Smooth muscle cell of the brain vasculature (primary cell): Measurements from ENCODE around the gene ARHGEF11.
"Not testable (repeated sequence)": the region's sequence is repeated elsewhere in the genome, so short reads cannot be mapped to it uniquely, and the experiment has no call there.

Experiments used
- DNase-seq: peaks from one replicate; pipeline ENCODE4 v3.0.0-alpha.2; 2012; ENCODE audit warnings: low read depth, low spot score

ARHGEF11 gene

GRCh38 chr1:156929596-156930238, 115.8 kb downstream of the ARHGEF11 start:
- no peak for DNase-seq

DNA sequence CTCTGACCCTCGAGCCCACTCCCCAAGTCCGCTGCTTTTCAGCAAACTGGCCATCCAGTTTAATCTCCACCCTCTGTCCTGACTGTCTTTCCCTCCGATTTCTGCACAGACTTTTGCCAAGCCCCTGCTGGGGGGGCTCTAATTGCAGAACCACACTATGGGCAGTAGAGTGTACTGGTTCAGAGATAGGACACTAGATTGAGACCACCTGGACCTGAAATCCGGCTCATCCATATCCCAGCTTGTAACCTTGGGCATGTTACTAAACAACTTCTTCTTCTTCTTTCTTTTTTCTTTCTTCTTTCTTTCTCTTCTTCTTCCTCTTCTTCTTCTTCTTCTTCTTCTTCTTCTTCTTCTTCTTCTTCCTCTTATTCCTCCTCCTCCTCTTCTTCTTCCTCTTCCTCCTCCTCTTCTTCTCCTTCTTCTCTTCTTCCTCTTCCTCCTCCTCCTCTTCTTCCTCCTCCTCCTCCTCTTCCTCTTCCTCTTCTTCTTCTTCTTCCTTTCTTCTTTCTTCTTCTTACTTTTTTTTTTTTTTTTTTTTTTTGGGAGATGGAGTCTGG, 117.4 kb downstream of the ARHGEF11 start:
- DNase-seq, result no peak

GRCh38 chr1:156927215-156928042, 118.1 kb downstream of the ARHGEF11 start:
- DNase-seq, result no peak

DNA sequence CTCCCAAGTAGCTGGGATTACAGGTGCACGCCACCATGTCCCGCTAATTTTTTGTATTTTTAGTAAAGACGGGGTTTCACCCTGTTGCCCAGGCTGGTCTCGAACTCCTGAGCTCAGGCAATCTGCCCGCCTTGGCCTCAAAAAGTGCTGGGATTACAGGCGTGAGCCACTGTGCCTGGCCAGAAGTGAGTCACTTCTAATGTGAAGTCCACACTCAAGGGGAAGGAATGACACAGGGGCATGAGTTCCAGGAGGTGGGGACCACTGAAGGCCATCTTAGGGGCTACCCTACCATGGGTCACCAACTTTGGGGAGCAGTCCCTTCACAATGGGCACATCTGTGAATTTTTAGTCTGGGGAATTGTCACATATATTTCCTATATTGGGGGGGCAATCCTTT, 118.8 kb downstream of the ARHGEF11 start:
- not testable (repeated sequence) for DNase-seq

DNA sequence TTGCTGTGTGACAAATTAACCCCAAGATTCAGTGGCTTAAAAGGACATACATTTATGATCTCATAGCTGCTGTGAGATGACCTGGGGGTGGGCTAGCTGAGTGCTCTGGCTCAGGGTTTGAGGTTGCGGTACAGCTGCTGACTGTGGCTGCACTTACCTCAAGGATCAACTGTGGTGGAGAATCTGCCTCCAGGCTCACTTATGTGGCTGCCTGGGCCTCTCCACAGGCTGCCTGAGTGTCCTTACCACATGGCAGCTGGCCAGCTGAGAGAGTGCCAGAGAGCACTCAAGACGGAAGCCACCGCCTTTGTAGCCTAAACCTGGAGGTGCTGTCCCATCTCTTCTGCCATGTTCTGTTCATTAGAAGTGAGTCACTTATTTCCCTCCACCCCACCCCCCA, 119.4 kb downstream of the ARHGEF11 start:
- DNase-seq, result peak; percentile 37

DNA sequence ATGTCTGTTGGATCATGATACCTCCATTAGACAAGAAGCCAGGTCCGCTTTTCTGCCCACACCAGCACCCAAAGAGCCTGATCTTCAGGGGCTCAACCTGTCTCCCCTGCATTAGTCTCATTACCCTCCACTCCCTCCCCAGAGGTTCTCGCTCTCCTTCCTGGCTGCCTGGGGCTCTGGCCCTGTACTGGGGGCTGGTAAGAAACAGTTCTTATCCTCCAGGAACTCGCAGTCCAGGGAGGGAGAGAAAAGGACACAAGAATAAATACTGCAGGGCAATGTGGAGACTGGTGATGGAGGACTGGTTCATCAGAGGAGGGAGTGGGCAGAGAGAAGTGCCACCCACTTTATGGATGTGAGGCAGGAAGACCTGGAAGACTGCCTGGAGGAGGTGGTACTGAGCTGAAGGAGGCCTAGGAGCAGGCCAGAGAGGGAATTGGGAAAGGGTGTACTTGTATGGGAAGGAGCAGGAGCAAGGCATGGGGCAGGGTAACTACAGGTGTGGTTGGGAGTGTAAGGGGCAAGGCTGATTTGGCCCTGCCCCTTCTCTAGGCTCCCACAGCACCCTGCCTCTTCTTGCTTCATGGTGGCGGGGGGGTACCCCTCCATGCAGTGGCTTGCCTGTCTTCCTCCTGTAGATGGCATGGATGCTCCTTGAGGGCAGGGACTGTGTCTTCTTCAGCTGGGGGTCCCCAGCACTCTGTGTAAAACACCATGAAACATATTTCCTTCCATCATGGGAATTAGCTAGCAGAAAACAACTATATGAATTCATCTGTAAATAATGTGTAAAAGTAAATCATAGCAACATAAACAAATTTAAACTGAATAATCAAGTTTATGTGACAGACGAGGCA, 120.2 kb downstream of the ARHGEF11 start:
- no peak for DNase-seq

DNA sequence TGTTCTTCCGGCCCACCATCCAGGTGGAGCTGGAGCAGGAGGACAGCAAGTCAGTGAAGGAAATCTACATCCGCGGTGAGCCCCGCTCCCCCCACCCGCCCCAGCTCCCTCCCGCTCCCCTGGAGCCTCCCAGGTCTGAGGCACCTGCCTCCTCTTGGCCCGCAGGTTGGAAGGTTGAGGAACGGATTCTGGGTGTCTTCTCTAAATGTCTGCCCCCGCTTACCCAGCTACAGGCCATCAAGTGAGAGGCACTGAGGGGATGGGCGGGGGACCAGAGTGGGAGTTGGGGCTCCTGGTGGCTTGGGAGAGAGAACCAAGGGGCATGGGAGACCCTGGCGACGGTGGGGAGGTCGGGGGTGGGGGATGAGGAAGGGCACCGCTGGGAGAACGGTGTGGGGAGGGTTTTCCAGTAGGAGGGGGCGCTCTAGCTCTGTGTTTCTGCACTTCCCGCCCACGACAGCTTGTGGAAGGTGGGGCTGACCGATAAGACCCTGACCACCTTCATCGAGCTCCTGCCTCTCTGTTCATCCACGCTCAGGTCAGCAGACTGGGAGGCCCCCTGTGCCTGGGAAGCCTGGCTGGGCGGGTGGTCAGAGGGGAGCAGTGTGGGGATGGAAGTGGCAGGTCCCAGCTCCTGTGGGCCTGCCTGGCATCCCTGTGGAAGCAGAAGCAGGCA, 120.9 kb downstream of the ARHGEF11 start:
- no peak for DNase-seq

DNA sequence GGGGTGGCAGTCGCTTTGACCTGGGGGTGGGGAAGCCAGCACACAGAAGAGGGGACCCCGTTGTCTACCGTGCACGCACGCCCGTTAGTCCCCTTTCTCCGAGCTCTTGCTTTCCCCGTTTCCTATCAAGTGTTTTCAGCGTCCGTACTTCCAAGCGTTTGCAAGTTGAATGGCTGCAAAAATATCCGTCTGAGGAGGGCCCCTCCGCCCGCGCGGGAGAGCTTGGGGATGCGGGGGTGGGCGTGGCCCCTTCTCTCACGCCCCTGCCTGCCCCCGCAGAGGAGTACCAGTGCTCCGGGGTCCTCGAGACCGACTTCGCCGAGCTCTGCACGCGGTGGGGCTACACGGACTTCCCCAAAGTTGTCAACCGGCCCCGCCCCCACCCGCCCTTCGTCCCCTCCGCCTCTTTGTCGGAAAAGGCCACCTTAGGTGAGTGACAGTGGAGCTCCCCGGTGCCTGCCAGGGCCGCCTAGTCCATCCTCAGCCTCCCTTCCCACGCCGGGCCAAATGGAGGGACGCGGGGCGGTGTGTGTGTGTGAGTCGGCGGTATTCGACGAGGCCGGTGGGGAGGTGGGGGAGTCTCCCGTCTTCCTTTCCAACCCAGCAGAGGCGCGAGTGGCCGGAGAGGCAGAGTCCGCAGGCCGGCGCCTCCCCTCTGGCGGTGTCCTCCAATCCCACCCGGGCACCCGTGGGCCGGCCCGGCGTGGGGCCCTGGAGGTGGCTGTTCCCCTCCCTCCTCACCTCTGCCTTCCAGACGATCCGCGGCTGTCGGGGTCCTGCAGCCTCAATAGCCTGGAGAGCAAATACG, 121.7 kb downstream of the ARHGEF11 start:
- no peak for DNase-seq

DNA sequence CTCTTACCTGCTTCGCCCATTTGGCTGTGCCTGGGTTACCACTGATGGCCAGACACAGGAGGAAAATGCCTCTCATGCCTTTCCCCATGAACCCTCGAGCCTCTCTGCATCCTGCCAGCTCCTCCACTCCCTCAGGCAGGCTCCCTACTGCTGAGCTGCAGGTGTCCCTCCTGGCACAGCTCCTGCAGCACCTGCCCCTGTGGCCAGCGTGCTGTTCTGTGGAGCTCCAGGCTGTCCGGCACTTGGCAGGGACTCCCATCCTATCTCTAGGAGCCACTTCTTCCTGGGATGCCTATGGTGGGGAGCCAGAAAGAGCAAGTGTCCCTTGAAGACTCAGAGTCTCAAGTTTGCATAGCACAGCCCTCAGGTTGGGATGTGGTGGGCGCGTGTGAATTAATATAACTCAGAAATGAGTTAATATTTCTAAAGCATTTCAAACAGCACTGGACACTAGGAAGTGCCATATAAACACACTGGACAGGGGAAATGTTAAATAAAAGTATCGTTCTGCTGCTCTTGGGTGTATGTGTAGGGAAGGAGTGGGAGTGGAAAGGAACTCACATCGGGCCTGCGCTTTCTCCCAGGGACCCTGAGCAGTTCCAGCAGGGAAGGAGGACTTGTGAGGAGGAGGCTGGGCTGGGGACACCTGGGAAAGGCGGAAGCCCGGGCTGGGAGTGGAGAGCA, 122.4 kb downstream of the ARHGEF11 start:
- DNase-seq, result no peak

GRCh38 chr1:156921053-156921529, 124.5 kb downstream of the ARHGEF11 start:
- DNase-seq, result no peak

GRCh38 chr1:156920233-156921052, 125.1 kb downstream of the ARHGEF11 start, which contains the start of gene LRRC71:
TSS of gene LRRC71 (plus strand) at chr1:156920632. CDS start at chr1:156920804, 172 bp downstream.
- no peak for DNase-seq

DNA sequence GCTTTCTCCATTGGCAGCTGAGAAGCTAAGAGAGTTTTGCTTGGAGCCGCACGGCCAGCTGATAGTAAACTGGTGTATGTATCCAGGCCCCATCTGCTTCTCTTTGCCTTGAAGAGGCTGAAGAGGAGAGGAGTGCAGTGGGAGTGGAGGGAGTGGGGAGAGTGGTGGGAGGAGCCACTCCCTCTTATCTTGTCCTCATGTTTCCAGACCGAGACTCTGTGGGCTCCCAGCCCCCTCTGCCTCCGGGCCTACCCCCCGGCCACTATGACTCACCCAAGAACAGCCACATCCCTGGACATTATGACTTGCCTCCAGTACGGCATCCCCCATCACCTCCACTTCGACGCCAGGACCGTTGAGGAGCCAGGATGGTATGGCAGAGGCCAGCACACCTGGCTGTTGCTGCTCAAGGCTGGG, 131.1 kb downstream of the ARHGEF11 start:
- no peak for DNase-seq

DNA sequence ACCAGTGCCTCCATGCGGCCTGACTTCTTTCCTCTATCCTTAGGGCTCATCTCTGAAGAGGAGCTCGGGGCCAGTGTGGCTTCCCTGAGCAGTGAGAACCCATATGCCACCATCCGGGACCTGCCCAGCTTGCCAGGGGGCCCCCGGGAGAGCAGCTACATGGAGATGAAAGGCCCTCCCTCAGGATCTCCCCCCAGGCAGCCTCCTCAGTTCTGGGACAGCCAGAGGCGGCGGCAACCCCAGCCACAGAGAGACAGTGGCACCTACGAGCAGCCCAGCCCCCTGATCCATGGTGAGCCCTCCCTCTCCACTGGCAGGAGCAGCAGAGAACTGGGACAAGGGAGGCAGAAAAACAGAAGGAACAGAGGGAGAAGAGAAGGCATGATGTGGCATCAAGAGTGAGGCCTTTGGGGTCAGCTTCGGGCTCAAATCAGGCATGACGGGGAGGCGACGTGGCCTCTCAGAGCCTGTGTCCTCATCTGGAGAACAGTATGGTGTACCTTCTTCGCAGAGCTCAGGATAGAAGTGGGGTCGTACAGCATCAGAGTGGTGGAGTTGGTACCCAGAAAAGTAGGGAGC, 131.6 kb downstream of the ARHGEF11 start:
- no peak for DNase-seq

DNA sequence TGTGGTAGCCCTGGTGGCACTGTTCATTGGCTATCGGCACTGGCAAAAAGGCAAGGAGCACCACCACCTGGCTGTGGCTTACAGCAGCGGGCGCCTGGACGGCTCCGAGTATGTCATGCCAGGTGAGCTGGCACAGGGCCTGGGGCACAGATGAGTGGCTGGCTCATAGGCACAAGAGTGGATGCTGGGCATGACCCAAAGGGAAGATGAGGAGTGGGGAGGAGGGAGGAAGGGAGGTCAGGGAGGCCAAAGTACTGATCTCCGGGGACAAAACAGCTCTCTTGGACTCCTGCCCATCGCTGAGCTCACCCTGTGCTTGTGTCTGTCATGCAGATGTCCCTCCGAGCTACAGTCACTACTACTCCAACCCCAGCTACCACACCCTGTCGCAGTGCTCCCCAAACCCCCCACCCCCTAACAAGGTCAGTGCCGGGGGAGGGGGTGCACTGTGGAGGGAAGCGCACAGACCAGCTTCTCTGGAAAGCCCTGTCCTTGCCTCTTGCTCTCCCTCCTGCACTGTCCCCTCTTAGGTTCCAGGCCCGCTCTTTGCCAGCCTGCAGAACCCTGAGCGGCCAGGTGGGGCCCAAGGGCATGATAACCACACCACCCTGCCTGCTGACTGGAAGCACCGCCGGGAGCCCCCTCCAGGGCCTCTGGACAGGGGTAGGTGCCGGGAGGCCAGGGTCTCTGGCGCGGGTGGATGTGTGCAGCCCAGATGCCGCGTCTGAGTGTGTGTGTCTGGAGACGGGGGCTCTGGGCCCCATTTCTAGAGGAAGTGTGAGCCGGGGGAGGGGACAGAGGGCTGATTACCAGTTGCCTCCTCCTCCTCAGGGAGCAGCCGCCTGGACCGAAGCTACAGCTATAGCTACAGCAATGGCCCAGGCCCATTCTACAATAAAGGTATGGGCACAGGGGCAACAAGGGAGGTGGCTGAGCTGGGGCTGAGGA, 132.4 kb downstream of the ARHGEF11 start:
- DNase-seq, result no peak

- DNase-seq, result no peak
Measured at GRCh38 chr1:156912310-156912709, 133.2 kb downstream of the ARHGEF11 start.

GRCh38 chr1:156911577-156912298, 133.8 kb downstream of the ARHGEF11 start:
- DNase-seq, result no peak
